ENCODE data around the gene PPP1R14D.

The PPP1R14D gene

GRCh38 chr15:40873694-40874561, 45.4 kb upstream of the PPP1R14D start, which contains the start of gene RHOV (continued):
- TF ChIP-seq ZNF280D (tag by site-specific recombination; IDR thresholded peaks at IDR 0.05) (no peak), ZXDB (tag by site-specific recombination; IDR thresholded peaks at IDR 0.05) (peak; percentile 64; the same call in 1 of the 2 replicates), GLIS1 (tag by site-specific recombination; IDR thresholded peaks at IDR 0.05) (peak; percentile 79), BCL6B (tag by site-specific recombination; IDR thresholded peaks at IDR 0.05) (no peak), KLF7 (tag by site-specific recombination; IDR thresholded peaks at IDR 0.05; ENCODE audit: borderline replicate concordance) (no peak), GLI2 (tag by site-specific recombination; IDR thresholded peaks at IDR 0.05; ENCODE audit: borderline replicate concordance, low read depth) (no peak), ZNF658 (tag by site-specific recombination; IDR thresholded peaks at IDR 0.05) (no peak), SCRT1 (tag by site-specific recombination; IDR thresholded peaks at IDR 0.05; ENCODE audit: borderline replicate concordance) (no peak), ZNF112 (tag by site-specific recombination; IDR thresholded peaks at IDR 0.05) (no peak), ZNF214 (tag by site-specific recombination; IDR thresholded peaks at IDR 0.05; ENCODE audit: borderline replicate concordance) (no peak), ZNF146 (tag by site-specific recombination; IDR thresholded peaks at IDR 0.05) (no peak), ZNF626 (tag by site-specific recombination; IDR thresholded peaks at IDR 0.05) (no peak), HOXC10 (CRISPR knock-in tag; IDR thresholded peaks at IDR 0.05) (no peak), ZNF555 (tag by site-specific recombination; conservative IDR thresholded peaks at IDR 0.05) (no peak), ZNF48 (tag by site-specific recombination; IDR thresholded peaks at IDR 0.05) (no peak), ZNF514 (tag by site-specific recombination; IDR thresholded peaks at IDR 0.05) (no peak), ZNF785 (tag by site-specific recombination; IDR thresholded peaks at IDR 0.05) (no peak), ZNF600 (tag by site-specific recombination; IDR thresholded peaks at IDR 0.05) (peak; percentile 65; the same call in 1 of the 2 replicates), MYNN (tag by site-specific recombination; IDR thresholded peaks at IDR 0.05; ENCODE audit: borderline replicate concordance) (no peak), ZNF157 (tag by site-specific recombination; IDR thresholded peaks at IDR 0.05) (no peak), ZNF549 (tag by site-specific recombination; IDR thresholded peaks at IDR 0.05) (no peak)
- TF ChIP-seq, protein P1, sequence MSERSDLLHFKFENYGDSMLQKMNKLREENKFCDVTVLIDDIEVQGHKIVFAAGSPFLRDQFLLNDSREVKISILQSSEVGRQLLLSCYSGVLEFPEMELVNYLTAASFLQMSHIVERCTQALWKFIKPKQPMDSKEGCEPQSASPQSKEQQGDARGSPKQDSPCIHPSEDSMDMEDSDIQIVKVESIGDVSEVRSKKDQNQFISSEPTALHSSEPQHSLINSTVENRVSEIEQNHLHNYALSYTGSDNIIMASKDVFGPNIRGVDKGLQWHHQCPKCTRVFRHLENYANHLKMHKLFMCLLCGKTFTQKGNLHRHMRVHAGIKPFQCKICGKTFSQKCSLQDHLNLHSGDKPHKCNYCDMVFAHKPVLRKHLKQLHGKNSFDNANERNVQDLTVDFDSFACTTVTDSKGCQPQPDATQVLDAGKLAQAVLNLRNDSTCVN (tag by site-specific recombination; optimal IDR thresholded peaks at IDR 0.05) = peak; percentile 91
- TF ChIP-seq, protein P2, sequence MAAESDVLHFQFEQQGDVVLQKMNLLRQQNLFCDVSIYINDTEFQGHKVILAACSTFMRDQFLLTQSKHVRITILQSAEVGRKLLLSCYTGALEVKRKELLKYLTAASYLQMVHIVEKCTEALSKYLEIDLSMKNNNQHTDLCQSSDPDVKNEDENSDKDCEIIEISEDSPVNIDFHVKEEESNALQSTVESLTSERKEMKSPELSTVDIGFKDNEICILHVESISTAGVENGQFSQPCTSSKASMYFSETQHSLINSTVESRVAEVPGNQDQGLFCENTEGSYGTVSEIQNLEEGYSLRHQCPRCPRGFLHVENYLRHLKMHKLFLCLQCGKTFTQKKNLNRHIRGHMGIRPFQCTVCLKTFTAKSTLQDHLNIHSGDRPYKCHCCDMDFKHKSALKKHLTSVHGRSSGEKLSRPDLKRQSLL (tag by site-specific recombination; IDR thresholded peaks at IDR 0.05) = no peak
- TF ChIP-seq, protein P3, sequence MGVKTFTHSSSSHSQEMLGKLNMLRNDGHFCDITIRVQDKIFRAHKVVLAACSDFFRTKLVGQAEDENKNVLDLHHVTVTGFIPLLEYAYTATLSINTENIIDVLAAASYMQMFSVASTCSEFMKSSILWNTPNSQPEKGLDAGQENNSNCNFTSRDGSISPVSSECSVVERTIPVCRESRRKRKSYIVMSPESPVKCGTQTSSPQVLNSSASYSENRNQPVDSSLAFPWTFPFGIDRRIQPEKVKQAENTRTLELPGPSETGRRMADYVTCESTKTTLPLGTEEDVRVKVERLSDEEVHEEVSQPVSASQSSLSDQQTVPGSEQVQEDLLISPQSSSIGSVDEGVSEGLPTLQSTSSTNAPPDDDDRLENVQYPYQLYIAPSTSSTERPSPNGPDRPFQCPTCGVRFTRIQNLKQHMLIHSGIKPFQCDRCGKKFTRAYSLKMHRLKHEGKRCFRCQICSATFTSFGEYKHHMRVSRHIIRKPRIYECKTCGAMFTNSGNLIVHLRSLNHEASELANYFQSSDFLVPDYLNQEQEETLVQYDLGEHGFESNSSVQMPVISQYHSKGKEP (tag by site-specific recombination; IDR thresholded peaks at IDR 0.05) = no peak
- TF ChIP-seq, protein P4, sequence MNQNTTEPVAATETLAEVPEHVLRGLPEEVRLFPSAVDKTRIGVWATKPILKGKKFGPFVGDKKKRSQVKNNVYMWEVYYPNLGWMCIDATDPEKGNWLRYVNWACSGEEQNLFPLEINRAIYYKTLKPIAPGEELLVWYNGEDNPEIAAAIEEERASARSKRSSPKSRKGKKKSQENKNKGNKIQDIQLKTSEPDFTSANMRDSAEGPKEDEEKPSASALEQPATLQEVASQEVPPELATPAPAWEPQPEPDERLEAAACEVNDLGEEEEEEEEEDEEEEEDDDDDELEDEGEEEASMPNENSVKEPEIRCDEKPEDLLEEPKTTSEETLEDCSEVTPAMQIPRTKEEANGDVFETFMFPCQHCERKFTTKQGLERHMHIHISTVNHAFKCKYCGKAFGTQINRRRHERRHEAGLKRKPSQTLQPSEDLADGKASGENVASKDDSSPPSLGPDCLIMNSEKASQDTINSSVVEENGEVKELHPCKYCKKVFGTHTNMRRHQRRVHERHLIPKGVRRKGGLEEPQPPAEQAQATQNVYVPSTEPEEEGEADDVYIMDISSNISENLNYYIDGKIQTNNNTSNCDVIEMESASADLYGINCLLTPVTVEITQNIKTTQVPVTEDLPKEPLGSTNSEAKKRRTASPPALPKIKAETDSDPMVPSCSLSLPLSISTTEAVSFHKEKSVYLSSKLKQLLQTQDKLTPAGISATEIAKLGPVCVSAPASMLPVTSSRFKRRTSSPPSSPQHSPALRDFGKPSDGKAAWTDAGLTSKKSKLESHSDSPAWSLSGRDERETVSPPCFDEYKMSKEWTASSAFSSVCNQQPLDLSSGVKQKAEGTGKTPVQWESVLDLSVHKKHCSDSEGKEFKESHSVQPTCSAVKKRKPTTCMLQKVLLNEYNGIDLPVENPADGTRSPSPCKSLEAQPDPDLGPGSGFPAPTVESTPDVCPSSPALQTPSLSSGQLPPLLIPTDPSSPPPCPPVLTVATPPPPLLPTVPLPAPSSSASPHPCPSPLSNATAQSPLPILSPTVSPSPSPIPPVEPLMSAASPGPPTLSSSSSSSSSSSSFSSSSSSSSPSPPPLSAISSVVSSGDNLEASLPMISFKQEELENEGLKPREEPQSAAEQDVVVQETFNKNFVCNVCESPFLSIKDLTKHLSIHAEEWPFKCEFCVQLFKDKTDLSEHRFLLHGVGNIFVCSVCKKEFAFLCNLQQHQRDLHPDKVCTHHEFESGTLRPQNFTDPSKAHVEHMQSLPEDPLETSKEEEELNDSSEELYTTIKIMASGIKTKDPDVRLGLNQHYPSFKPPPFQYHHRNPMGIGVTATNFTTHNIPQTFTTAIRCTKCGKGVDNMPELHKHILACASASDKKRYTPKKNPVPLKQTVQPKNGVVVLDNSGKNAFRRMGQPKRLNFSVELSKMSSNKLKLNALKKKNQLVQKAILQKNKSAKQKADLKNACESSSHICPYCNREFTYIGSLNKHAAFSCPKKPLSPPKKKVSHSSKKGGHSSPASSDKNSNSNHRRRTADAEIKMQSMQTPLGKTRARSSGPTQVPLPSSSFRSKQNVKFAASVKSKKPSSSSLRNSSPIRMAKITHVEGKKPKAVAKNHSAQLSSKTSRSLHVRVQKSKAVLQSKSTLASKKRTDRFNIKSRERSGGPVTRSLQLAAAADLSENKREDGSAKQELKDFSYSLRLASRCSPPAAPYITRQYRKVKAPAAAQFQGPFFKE (tag by site-specific recombination; IDR thresholded peaks at IDR 0.05; ENCODE audit: borderline replicate concordance) = no peak

All from HEK293 (cell line).